Measurements from ENCODE around the gene NDUFA12. TPM values are rescaled to one million over a fixed set of nuclear protein-coding genes. Genes with fewer than 3 reads are reported as not detected.

Gene NDUFA12
- total and polyA plus RNA-seq, 2 of the 13 experiments (the other 11 are each of a cell fraction or from before 2014, with no cell fraction given): 101 to 173 TPM

DNA sequence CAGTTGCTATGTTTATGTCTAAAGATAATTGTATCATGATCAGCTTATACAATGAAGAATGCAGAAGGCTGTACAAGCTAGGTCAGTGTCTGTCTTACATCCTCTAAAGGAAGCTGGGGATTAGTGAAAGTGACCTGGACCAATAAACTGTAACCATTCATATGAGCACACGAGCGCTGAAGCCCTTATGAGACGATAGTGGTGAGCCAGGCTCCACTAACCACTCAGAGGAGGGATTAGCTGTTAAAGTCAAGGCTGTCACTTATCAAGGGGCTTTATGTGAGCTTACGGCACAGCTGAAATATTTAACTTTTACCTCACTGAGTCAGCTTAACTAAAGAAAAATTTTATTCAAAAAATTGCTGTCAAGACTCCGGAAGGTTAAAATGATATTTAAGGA is 30.3 kb downstream of the NDUFA12 start:
- in situ Hi-C loops (cut with HindIII; ENCODE audit: extremely low pct_ligation_motif_present, low pct_unique_long_range_greater_than_20kb): no loop called here
- H2AFZ ChIP-seq (ENCODE audit: low read length): no peak overlapping the region
- CTCF ChIA-PET (ENCODE audit: low intra/inter-chr PET ratio, low total read pairs): no interaction called here

More for the DNA sequence above, 30.3 kb downstream of the NDUFA12 start:
- Histone ChIP-seq H3K4me3 (replicated peaks in 1 of 3; ENCODE audit: insufficient read depth in 1 of 3, low read depth in 2 of 3, low read length in 3 of 3) (no peak overlapping the region), H3K27ac (ENCODE audit: extremely low read length, insufficient read depth, low read length) (no peak overlapping the region), H3K79me2 (ENCODE audit: insufficient read depth, low read length) (no peaks in the 10 kb centered on the region), H4K20me1 (ENCODE audit: insufficient read depth, low read length) (no peaks in the 10 kb centered on the region), H3K27me3 (ENCODE audit: control insufficient read depth in 1 of 2, insufficient read depth in 2 of 2, low read length in 2 of 2) (no peaks in the 10 kb centered on the region; a peak in 1 of 5 replicates), H3K9me3 (ENCODE audit: low read length) (no peaks in the 10 kb centered on the region), H3K4me1 (ENCODE audit: insufficient read depth, low read length) (no peaks in the 10 kb centered on the region), H3K36me3 (replicated peaks in 1 of 2; ENCODE audit: control insufficient read depth in 1 of 2, insufficient read depth in 2 of 2, low read length in 2 of 2) (peaks cover 2 to 10% of the 10 kb centered on the region in 2 experiments; a peak in 4 of 5 replicates), H3K4me2 (ENCODE audit: low read depth, low read length) (no peak overlapping the region), H3K9ac (ENCODE audit: insufficient read depth, low read depth, low read length) (no peak overlapping the region)
- DNase-seq (ENCODE audit: low spot score): no peak
- WGBS (ENCODE audit: low lambda C conversion rate): over 99% methylated on average over 5 of the region's 5 CpGs
- TF ChIP-seq NKX3-1 (CRISPR knock-in tag; IDR thresholded peaks at IDR 0.05): no peak
- TF ChIP-seq CENPT (CRISPR knock-in tag; IDR thresholded peaks at IDR 0.05; ENCODE audit: low read depth): no peak
- TF ChIP-seq, protein P1, sequence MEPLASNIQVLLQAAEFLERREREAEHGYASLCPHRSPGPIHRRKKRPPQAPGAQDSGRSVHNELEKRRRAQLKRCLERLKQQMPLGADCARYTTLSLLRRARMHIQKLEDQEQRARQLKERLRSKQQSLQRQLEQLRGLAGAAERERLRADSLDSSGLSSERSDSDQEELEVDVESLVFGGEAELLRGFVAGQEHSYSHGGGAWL (CRISPR knock-in tag; IDR thresholded peaks at IDR 0.05): no peak
- TF ChIP-seq, protein P2, sequence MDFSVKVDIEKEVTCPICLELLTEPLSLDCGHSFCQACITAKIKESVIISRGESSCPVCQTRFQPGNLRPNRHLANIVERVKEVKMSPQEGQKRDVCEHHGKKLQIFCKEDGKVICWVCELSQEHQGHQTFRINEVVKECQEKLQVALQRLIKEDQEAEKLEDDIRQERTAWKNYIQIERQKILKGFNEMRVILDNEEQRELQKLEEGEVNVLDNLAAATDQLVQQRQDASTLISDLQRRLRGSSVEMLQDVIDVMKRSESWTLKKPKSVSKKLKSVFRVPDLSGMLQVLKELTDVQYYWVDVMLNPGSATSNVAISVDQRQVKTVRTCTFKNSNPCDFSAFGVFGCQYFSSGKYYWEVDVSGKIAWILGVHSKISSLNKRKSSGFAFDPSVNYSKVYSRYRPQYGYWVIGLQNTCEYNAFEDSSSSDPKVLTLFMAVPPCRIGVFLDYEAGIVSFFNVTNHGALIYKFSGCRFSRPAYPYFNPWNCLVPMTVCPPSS (IDR thresholded peaks at IDR 0.05): no peak
- TF ChIP-seq ZNF329 (CRISPR knock-in tag; IDR thresholded peaks at IDR 0.05; ENCODE audit: low read depth): no peak
- TF ChIP-seq IRF2 (CRISPR knock-in tag; IDR thresholded peaks at IDR 0.05): no peak
- TF ChIP-seq ZNF776 (CRISPR knock-in tag; IDR thresholded peaks at IDR 0.05): no peak
- TF ChIP-seq, protein P3, sequence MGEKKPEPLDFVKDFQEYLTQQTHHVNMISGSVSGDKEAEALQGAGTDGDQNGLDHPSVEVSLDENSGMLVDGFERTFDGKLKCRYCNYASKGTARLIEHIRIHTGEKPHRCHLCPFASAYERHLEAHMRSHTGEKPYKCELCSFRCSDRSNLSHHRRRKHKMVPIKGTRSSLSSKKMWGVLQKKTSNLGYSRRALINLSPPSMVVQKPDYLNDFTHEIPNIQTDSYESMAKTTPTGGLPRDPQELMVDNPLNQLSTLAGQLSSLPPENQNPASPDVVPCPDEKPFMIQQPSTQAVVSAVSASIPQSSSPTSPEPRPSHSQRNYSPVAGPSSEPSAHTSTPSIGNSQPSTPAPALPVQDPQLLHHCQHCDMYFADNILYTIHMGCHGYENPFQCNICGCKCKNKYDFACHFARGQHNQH (CRISPR knock-in tag; IDR thresholded peaks at IDR 0.05): no peak
- TF ChIP-seq NPAS2 (CRISPR knock-in tag; IDR thresholded peaks at IDR 0.05; ENCODE audit: borderline replicate concordance): no peak
- TF ChIP-seq EHMT2 (IDR thresholded peaks at IDR 0.05; ENCODE audit: borderline replicate concordance, low read depth, low read length): no peak
- TF ChIP-seq MED1 (CRISPR knock-in tag; IDR thresholded peaks at IDR 0.05): no peak
- intact Hi-C loops (cut with micrococcal nuclease; ENCODE audit: unreplicated experiment): no loop called here
- no TSS peak for BruUV-seq (replicated peaks)
- FAIRE-seq: no peak
- POLR2A ChIA-PET: no interaction called here
- ATAC-seq: no peak
